WTC11 (cell line): Measurements from ENCODE around the gene BLNK. TPM values are rescaled to one million over a fixed set of nuclear protein-coding genes. Genes with fewer than 3 reads are reported as not detected.
"Not testable (repeated sequence)": the region's sequence is repeated elsewhere in the genome, so short reads cannot be mapped to it uniquely, and the experiment has no call there.

Source experiments
- ATAC-seq: fragments of 200-7000 bp; cut with Tn5 transposase; 2 replicates; pipeline ENCODE4 v1.10.0; 2021; ENCODE audit warnings: mild to moderate bottlenecking, moderate library complexity
- CTCF ChIA-PET: fragments of 300-600 bp; sonication (Branson Sonifier 250); formaldehyde crosslinking; loops from one replicate; lab custom pipeline; 2021; ENCODE audit warnings: antibody characterized with exemption; lab: Charles Lee
- POLR2A ChIA-PET: fragments of 350-600 bp; sonication (Branson Sonifier 250); formaldehyde crosslinking; loops from one replicate; lab custom pipeline; 2021; ENCODE audit warnings: antibody characterized with exemption; lab: Charles Lee
- DNase-seq: peaks from one replicate; pipeline ENCODE4 v3.0.0; 2021; ENCODE audit warnings: low spot score
- H3K27ac Mint-ChIP-seq: 2 replicates; pipeline ENCODE4 v1.8.0; 2021; ENCODE audit warnings: mixed read lengths
- H3K27me3 Mint-ChIP-seq: 2 replicates; pipeline ENCODE4 v1.8.0; 2021; ENCODE audit warnings: low read depth, mild to moderate bottlenecking, moderate library complexity, mixed read lengths
- H3K36me3 Mint-ChIP-seq: 2 replicates; pipeline ENCODE4 v1.8.0; 2021; ENCODE audit warnings: mixed read lengths
- H3K4me1 Mint-ChIP-seq: 2 replicates; pipeline ENCODE4 v1.8.0; 2022; ENCODE audit warnings: mixed read lengths
- H3K4me3 Mint-ChIP-seq: 2 replicates; pipeline ENCODE4 v1.8.0; 2021; ENCODE audit warnings: mild to moderate bottlenecking, moderate library complexity, mixed read lengths
- H3K9me3 Mint-ChIP-seq: 2 replicates; pipeline ENCODE4 v1.8.0; 2021; ENCODE audit warnings: mixed read lengths
- ATF1 ChIP-seq: sonication (generic); formaldehyde crosslinking; IDR thresholded peaks from 2 replicates; pipeline ENCODE4 v1.8.1; 2023; ENCODE audit warnings: mild to moderate bottlenecking, moderate library complexity, missing genetic modification reagents
- ELF4 ChIP-seq: sonication (generic); formaldehyde crosslinking; IDR thresholded peaks from 2 replicates; pipeline ENCODE4 v1.8.1; 2022; ENCODE audit warnings: low read depth, mild to moderate bottlenecking, moderate library complexity, missing genetic modification reagents
- FOXJ3 ChIP-seq: sonication (generic); formaldehyde crosslinking; IDR thresholded peaks from 2 replicates; pipeline ENCODE4 v1.9.0; 2021; ENCODE audit warnings: missing genetic modification reagents, mild to moderate bottlenecking, borderline replicate concordance
- JAZF1 ChIP-seq: fragments of 250-450 bp; sonication (Bioruptor Pico); IDR thresholded peaks from 2 replicates; pipeline ENCODE4 v1.9.0; 2021; ENCODE audit warnings: moderate library complexity, mild to moderate bottlenecking, inconsistent platforms
- NFE2L1 ChIP-seq: sonication (generic); formaldehyde crosslinking; IDR thresholded peaks from 2 replicates; pipeline ENCODE4 v1.8.1; 2023; ENCODE audit warnings: missing genetic modification reagents
- NR2C2 ChIP-seq: sonication (generic); formaldehyde crosslinking; IDR thresholded peaks from 2 replicates; pipeline ENCODE4 v1.8.0; 2022; ENCODE audit warnings: mild to moderate bottlenecking, missing genetic modification reagents
- RORB ChIP-seq: fragments of 250-450 bp; sonication (Bioruptor Pico); IDR thresholded peaks from 2 replicates; pipeline ENCODE4 v1.9.0; 2021; ENCODE audit warnings: mild to moderate bottlenecking
- TEAD4 ChIP-seq: sonication (generic); formaldehyde crosslinking; IDR thresholded peaks from 2 replicates; pipeline ENCODE4 v1.8.0; 2022; ENCODE audit warnings: mild to moderate bottlenecking, missing genetic modification reagents
- ZNF219 ChIP-seq: sonication (generic); formaldehyde crosslinking; IDR thresholded peaks from 2 replicates; pipeline ENCODE4 v1.8.0; 2023; ENCODE audit warnings: missing genetic modification reagents, mild to moderate bottlenecking, borderline replicate concordance
- ZNF671 ChIP-seq: fragments of 250-450 bp; sonication (Bioruptor Pico); IDR thresholded peaks from 2 replicates; pipeline ENCODE4 v1.8.0; 2021; ENCODE audit warnings: mild to moderate bottlenecking
- total RNA-seq: library from RNA; stranded (reverse); gene quantifications from 3 replicates; pipeline ENCODE4 v1.2.3, GENCODE V29; 2021
- TF ChIP-seq, protein P1 (sequence below): sonication (generic); formaldehyde crosslinking; IDR thresholded peaks from 2 replicates; pipeline ENCODE4 v1.8.1; 2023; ENCODE audit warnings: mild to moderate bottlenecking, missing genetic modification reagents
- TF ChIP-seq, protein P2 (sequence below): sonication (generic); formaldehyde crosslinking; IDR thresholded peaks from 2 replicates; pipeline ENCODE4 v1.8.1; 2022; ENCODE audit warnings: low read depth, mild to moderate bottlenecking, moderate library complexity, missing genetic modification reagents, borderline replicate concordance
- TF ChIP-seq, protein P3 (sequence below): sonication (generic); formaldehyde crosslinking; IDR thresholded peaks from 2 replicates; pipeline ENCODE4 v1.8.1; 2023; ENCODE audit warnings: mild to moderate bottlenecking, missing genetic modification reagents, moderate library complexity
- TF ChIP-seq, protein P4 (sequence below): sonication (generic); formaldehyde crosslinking; IDR thresholded peaks from 2 replicates; pipeline ENCODE4 v1.8.1; 2022; ENCODE audit warnings: mild to moderate bottlenecking, moderate library complexity, missing genetic modification reagents
- TF ChIP-seq, protein P5 (sequence below): fragments of 250-450 bp; sonication (Bioruptor Pico); IDR thresholded peaks from 2 replicates; pipeline ENCODE4 v2.1.2; 2022; ENCODE audit warnings: mild to moderate bottlenecking, moderate library complexity
- TF ChIP-seq, protein P6 (sequence below): sonication (generic); formaldehyde crosslinking; IDR thresholded peaks from 2 replicates; pipeline ENCODE4 v1.8.1; 2023; ENCODE audit warnings: mild to moderate bottlenecking, moderate library complexity, missing genetic modification reagents
- TF ChIP-seq, protein P7 (sequence below): sonication (generic); formaldehyde crosslinking; IDR thresholded peaks from 2 replicates; pipeline ENCODE4 v1.8.1; 2022; ENCODE audit warnings: mild to moderate bottlenecking, missing genetic modification reagents, moderate library complexity, borderline replicate concordance
- TF ChIP-seq, protein P8 (sequence below): sonication (generic); formaldehyde crosslinking; conservative IDR thresholded peaks from 2 replicates; pipeline ENCODE4 v1.8.1; 2023; ENCODE audit warnings: mild to moderate bottlenecking, low read depth, missing genetic modification reagents, moderate library complexity

The BLNK gene
- total RNA-seq, 1 experiment from 2014 or later = not detected

DNA sequence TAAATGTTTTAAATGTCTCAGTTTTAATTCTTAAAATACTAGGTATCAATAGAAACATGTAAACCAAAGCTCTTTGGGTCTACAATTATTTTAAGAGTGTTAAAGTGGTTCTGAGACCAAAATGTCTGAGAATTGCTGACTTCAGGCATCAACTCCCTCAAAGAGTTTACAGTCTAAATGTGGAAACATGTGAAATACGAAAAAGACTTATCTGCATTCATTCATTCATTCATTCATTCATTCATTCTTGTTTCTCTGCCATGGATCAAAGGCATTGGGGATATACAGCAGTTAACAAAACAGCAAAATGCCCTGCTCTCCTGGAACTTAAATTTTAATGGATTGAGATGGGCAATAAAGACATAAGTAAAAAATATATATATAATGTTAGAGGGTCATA lies 69.8 kb downstream of the BLNK start:
- no peak overlapping the region for H3K27ac Mint-ChIP-seq
- TF ChIP-seq, protein P1, sequence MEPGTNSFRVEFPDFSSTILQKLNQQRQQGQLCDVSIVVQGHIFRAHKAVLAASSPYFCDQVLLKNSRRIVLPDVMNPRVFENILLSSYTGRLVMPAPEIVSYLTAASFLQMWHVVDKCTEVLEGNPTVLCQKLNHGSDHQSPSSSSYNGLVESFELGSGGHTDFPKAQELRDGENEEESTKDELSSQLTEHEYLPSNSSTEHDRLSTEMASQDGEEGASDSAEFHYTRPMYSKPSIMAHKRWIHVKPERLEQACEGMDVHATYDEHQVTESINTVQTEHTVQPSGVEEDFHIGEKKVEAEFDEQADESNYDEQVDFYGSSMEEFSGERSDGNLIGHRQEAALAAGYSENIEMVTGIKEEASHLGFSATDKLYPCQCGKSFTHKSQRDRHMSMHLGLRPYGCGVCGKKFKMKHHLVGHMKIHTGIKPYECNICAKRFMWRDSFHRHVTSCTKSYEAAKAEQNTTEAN (CRISPR knock-in tag) = no peak
- TF ChIP-seq ATF1 (CRISPR knock-in tag) (no peak), RORB (CRISPR knock-in tag) (no peak), ZNF671 (CRISPR knock-in tag) (no peak), ZNF219 (no peak), TEAD4 (CRISPR knock-in tag) (no peak), FOXJ3 (CRISPR knock-in tag) (no peak), NFE2L1 (no peak), JAZF1 (no peak), ELF4 (CRISPR knock-in tag) (no peak)
- TF ChIP-seq, protein P2, sequence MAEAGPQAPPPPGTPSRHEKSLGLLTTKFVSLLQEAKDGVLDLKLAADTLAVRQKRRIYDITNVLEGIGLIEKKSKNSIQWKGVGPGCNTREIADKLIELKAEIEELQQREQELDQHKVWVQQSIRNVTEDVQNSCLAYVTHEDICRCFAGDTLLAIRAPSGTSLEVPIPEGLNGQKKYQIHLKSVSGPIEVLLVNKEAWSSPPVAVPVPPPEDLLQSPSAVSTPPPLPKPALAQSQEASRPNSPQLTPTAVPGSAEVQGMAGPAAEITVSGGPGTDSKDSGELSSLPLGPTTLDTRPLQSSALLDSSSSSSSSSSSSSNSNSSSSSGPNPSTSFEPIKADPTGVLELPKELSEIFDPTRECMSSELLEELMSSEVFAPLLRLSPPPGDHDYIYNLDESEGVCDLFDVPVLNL = no peak
- TF ChIP-seq, protein P3, sequence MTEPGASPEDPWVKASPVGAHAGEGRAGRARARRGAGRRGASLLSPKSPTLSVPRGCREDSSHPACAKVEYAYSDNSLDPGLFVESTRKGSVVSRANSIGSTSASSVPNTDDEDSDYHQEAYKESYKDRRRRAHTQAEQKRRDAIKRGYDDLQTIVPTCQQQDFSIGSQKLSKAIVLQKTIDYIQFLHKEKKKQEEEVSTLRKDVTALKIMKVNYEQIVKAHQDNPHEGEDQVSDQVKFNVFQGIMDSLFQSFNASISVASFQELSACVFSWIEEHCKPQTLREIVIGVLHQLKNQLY (CRISPR knock-in tag) = no peak
- TF ChIP-seq, protein P4, sequence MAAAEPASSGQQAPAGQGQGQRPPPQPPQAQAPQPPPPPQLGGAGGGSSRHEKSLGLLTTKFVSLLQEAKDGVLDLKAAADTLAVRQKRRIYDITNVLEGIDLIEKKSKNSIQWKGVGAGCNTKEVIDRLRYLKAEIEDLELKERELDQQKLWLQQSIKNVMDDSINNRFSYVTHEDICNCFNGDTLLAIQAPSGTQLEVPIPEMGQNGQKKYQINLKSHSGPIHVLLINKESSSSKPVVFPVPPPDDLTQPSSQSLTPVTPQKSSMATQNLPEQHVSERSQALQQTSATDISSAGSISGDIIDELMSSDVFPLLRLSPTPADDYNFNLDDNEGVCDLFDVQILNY (CRISPR knock-in tag) = no peak
- TF ChIP-seq, protein P5, sequence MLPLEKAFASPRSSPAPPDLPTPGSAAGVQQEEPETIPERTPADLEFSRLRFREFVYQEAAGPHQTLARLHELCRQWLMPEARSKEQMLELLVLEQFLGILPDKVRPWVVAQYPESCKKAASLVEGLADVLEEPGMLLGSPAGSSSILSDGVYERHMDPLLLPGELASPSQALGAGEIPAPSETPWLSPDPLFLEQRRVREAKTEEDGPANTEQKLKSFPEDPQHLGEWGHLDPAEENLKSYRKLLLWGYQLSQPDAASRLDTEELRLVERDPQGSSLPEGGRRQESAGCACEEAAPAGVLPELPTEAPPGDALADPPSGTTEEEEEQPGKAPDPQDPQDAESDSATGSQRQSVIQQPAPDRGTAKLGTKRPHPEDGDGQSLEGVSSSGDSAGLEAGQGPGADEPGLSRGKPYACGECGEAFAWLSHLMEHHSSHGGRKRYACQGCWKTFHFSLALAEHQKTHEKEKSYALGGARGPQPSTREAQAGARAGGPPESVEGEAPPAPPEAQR (CRISPR knock-in tag) = no peak
- H3K9me3 Mint-ChIP-seq = no peaks in the 10 kb centered on the region
- H3K4me3 Mint-ChIP-seq = no peak overlapping the region
- DNase-seq (no peak), ATAC-seq (no peak)
- no peaks in the 10 kb centered on the region for H3K36me3 Mint-ChIP-seq
- no peaks in the 10 kb centered on the region for H3K27me3 Mint-ChIP-seq
- ChIA-PET CTCF (interaction anchor here (0.7 to 1.1 kb wide), 2 partner anchors 9 to 28 kb away, joined by 3 to 4 read pairs; no protein-coding TSS in a partner anchor), POLR2A (no interaction called here)
- peaks cover 35% of the 10 kb centered on the region for H3K4me1 Mint-ChIP-seq

DNA sequence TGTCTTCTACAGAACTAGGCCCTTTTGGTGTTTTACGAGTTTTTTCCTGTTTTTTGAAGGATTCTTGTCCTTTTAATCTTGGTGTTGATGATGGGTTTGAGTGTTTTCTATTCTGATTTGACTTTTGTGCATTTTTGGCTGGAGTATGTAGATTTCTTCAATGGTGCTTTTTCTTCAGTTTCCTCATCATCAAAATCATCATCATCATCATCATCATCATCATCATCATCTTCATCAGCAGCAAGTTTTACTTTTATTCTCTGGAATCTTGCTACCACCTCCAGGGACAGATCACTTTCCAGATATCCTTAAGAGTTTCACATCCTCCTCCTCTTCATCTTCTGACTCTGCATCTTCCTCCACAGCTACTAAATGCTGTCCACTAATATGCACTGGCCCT lies 81.9 kb downstream of the BLNK start:
- not testable (repeated sequence) for H3K4me3 Mint-ChIP-seq, H3K4me1 Mint-ChIP-seq

DNA sequence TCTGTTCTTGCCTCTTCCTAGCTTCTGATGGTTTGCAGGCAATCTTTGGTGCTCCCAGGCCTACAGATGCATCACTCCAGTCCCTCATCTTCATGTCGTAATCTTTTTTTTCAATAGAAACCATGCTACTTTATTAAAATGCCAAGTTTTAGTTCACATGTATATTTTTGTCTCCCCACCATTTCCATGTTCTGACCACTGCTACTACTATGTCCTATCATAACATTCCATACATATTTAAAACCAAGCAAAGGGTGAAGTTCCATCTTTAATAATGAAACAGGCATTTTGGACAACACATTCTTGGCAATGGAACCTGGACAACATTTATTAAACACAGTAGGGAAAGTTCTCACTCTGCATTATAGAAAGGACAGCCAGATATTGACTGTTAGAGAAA lies 82.5 kb downstream of the BLNK start:
- DNase-seq = no peak
- no peak overlapping the region for H3K4me3 Mint-ChIP-seq
- H3K9me3 Mint-ChIP-seq = peaks cover 52% of the 10 kb centered on the region
- peaks cover 4% of the 10 kb centered on the region for H3K4me1 Mint-ChIP-seq
- TF ChIP-seq NR2C2 (CRISPR knock-in tag) (no peak), NFE2L1 (no peak), ZNF219 (no peak)
- TF ChIP-seq, protein P6, sequence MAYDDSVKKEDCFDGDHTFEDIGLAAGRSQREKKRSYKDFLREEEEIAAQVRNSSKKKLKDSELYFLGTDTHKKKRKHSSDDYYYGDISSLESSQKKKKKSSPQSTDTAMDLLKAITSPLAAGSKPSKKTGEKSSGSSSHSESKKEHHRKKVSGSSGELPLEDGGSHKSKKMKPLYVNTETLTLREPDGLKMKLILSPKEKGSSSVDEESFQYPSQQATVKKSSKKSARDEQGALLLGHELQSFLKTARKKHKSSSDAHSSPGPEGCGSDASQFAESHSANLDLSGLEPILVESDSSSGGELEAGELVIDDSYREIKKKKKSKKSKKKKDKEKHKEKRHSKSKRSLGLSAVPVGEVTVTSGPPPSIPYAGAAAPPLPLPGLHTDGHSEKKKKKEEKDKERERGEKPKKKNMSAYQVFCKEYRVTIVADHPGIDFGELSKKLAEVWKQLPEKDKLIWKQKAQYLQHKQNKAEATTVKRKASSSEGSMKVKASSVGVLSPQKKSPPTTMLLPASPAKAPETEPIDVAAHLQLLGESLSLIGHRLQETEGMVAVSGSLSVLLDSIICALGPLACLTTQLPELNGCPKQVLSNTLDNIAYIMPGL = no peak
- TF ChIP-seq, protein P7, sequence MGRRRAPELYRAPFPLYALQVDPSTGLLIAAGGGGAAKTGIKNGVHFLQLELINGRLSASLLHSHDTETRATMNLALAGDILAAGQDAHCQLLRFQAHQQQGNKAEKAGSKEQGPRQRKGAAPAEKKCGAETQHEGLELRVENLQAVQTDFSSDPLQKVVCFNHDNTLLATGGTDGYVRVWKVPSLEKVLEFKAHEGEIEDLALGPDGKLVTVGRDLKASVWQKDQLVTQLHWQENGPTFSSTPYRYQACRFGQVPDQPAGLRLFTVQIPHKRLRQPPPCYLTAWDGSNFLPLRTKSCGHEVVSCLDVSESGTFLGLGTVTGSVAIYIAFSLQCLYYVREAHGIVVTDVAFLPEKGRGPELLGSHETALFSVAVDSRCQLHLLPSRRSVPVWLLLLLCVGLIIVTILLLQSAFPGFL (CRISPR knock-in tag) = no peak
- TF ChIP-seq, protein P8, sequence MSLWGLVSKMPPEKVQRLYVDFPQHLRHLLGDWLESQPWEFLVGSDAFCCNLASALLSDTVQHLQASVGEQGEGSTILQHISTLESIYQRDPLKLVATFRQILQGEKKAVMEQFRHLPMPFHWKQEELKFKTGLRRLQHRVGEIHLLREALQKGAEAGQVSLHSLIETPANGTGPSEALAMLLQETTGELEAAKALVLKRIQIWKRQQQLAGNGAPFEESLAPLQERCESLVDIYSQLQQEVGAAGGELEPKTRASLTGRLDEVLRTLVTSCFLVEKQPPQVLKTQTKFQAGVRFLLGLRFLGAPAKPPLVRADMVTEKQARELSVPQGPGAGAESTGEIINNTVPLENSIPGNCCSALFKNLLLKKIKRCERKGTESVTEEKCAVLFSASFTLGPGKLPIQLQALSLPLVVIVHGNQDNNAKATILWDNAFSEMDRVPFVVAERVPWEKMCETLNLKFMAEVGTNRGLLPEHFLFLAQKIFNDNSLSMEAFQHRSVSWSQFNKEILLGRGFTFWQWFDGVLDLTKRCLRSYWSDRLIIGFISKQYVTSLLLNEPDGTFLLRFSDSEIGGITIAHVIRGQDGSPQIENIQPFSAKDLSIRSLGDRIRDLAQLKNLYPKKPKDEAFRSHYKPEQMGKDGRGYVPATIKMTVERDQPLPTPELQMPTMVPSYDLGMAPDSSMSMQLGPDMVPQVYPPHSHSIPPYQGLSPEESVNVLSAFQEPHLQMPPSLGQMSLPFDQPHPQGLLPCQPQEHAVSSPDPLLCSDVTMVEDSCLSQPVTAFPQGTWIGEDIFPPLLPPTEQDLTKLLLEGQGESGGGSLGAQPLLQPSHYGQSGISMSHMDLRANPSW (CRISPR knock-in tag) = no peak
- no peak for ATAC-seq
- H3K27ac Mint-ChIP-seq = no peak overlapping the region
- CTCF ChIA-PET = interaction anchor here (1.7 kb wide), 1 partner anchor 41 kb away, joined by 4 read pairs; no protein-coding TSS in a partner anchor
- POLR2A ChIA-PET = no interaction called here
- peaks cover 2% of the 10 kb centered on the region for H3K27me3 Mint-ChIP-seq
- H3K36me3 Mint-ChIP-seq = peaks cover 23% of the 10 kb centered on the region

More for the DNA sequence above, 81.9 kb downstream of the BLNK start:
- peaks cover 47% of the 10 kb centered on the region for H3K9me3 Mint-ChIP-seq
- DNase-seq, CTCF ChIA-PET, ATAC-seq, POLR2A ChIA-PET, H3K27ac Mint-ChIP-seq, H3K27me3 Mint-ChIP-seq: not testable (repeated sequence)
- H3K36me3 Mint-ChIP-seq = peaks cover 19% of the 10 kb centered on the region
